Thoracic aorta (tissue), 2 donors: ENCODE results near the gene PHF21B. TPM values are rescaled to one million over a fixed set of nuclear protein-coding genes. Genes with fewer than 3 reads are reported as not detected.

Source experiments
- ATAC-seq: fragments of 150-250 bp; one replicate; pipeline ENCODE4 v1.8.0; 2017; ENCODE audit warnings: low read depth; ENCODE audit not compliant: insufficient number of reproducible peaks, low FRiP score
- DNase-seq: peaks from one replicate; pipeline ENCODE4 v3.0.0-alpha.2; 2020; ENCODE audit warnings: low spot score
- H3K27ac ChIP-seq, 2 donors: fragments of 200-600 bp; sonication (generic); 1 replicate in 1 of 2; 2 replicates in 1 of 2; pipeline ENCODE4 v1.5.1; 2016; ENCODE audit warnings: mild to moderate bottlenecking in 2 of 2, moderate library complexity in 2 of 2
- H3K27me3 ChIP-seq: fragments of 200-600 bp; sonication (generic); replicated peaks from 2 replicates; pipeline ENCODE4 v1.6.0; 2016; ENCODE audit warnings: mild to moderate bottlenecking; ENCODE audit not compliant: insufficient read depth
- H3K36me3 ChIP-seq: fragments of 200-600 bp; sonication (generic); one replicate; pipeline ENCODE4 v1.5.1; 2016
- H3K4me1 ChIP-seq, 2 donors: fragments of 200-600 bp; sonication (generic); 1 replicate in 1 of 2; 2 replicates in 1 of 2; pipeline versions ENCODE4 v1.5.1 to v1.6.0; 2016; ENCODE audit warnings: low read depth in 2 of 2, mild to moderate bottlenecking in 1 of 2; ENCODE audit not compliant: control insufficient read depth in 1 of 2
- H3K4me3 ChIP-seq: fragments of 200-600 bp; sonication (generic); 2 replicates; pipeline ENCODE4 v1.5.1; 2016; ENCODE audit warnings: mild to moderate bottlenecking
- H3K9me3 ChIP-seq: fragments of 200-600 bp; sonication (generic); 2 replicates; pipeline ENCODE4 v1.5.1; 2016
- total RNA-seq, 2 donors: library from RNA; depleted of rRNA; stranded (reverse); fragments of >200 nt; gene quantifications; one replicate each; pipeline versions ENCODE4 v1.1.0 to v1.2.3, GENCODE V29; 2016
- TF ChIP-seq, protein P1 (sequence below): fragments of 200-600 bp; sonication (generic); IDR thresholded peaks from one replicate; pipeline ENCODE4 v1.5.1; 2019; ENCODE audit warnings: antibody characterized with exemption

PHF21B gene
- total RNA-seq, 2 donors from 2014 or later = 2.1 TPM; not detected in 1

DNA sequence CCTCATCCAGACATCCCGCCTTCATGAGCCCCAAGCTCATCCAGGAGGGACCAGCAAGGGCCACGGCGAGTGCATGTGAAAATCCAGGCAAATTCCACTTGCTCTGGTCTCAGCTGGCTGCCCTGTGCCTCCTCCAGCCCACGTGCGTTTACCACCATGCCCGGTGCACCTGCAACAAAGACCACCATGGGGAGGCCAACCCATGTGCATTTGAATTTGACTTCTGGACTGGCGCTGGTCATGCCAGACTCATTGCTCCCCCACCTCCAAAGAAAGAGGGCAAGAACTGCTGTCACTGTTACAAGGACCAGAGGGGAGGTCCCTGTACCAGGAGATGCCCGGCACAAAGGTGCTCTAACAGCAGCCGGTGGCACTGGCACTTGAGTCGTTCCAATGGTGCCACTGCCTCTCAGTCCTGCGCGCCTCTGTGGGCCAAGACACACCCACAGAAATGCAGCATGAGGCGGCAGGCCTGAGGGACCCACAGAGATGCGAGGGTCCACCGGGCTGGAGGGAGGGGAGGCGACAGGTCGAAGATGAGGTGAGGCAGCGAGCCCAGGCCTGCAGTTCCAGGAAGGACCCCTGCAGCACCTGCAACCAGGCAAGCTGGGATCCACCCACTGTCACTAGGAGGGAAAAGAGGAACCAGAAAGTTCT is 80.3 kb downstream of the PHF21B start:
- H3K36me3 ChIP-seq = no peaks in the 10 kb centered on the region
- DNase-seq = no peak
- no peaks in the 10 kb centered on the region for H3K27me3 ChIP-seq

DNA sequence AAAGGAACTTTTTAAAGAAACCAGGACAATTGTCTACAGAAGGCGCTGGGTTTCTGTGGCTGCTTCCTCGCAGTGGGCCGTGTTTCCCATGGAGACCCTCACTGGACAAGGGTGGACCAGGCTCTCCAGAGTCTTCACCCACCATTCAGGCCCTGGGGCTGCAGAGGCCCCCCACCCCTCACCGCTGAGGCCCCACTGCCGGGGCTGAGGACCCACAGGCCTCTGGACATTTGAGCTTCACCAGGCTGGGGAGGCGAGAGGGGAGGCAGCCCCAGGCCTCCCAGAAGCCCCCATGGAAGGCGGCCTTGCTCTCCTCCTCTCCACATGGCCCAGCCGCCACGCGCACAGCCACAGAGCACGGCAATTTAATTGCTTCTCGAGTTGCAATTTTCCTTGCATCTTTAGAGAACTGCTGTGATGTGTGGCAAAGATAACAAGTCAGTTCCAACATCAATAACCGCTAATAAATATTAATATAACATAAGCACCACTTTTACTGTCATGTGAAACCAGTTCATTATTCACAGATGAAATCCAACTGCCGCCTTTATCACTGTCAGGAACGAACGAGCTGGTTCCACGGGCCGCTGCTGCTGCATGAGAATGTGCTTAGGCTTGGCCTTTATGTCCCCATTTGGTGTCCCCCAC is 81.0 kb downstream of the PHF21B start:
- DNase-seq (no peak), ATAC-seq (no peak)
- no peaks in the 10 kb centered on the region for H3K9me3 ChIP-seq
- H3K27me3 ChIP-seq = no peaks in the 10 kb centered on the region
- no peaks in the 10 kb centered on the region for H3K36me3 ChIP-seq
- no peaks in the 10 kb centered on the region for H3K4me1 ChIP-seq
- H3K27ac ChIP-seq = no peak overlapping the region
- TF ChIP-seq, protein P1, sequence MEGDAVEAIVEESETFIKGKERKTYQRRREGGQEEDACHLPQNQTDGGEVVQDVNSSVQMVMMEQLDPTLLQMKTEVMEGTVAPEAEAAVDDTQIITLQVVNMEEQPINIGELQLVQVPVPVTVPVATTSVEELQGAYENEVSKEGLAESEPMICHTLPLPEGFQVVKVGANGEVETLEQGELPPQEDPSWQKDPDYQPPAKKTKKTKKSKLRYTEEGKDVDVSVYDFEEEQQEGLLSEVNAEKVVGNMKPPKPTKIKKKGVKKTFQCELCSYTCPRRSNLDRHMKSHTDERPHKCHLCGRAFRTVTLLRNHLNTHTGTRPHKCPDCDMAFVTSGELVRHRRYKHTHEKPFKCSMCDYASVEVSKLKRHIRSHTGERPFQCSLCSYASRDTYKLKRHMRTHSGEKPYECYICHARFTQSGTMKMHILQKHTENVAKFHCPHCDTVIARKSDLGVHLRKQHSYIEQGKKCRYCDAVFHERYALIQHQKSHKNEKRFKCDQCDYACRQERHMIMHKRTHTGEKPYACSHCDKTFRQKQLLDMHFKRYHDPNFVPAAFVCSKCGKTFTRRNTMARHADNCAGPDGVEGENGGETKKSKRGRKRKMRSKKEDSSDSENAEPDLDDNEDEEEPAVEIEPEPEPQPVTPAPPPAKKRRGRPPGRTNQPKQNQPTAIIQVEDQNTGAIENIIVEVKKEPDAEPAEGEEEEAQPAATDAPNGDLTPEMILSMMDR = no peak
- no peak overlapping the region for H3K4me3 ChIP-seq

More for the DNA sequence above, 80.3 kb downstream of the PHF21B start:
- Histone ChIP-seq H3K27ac (no peak overlapping the region), H3K4me3 (no peak overlapping the region), H3K9me3 (no peaks in the 10 kb centered on the region), H3K4me1 (no peaks in the 10 kb centered on the region)
- ATAC-seq = no peak
- TF ChIP-seq, protein P1 = no peak

DNA sequence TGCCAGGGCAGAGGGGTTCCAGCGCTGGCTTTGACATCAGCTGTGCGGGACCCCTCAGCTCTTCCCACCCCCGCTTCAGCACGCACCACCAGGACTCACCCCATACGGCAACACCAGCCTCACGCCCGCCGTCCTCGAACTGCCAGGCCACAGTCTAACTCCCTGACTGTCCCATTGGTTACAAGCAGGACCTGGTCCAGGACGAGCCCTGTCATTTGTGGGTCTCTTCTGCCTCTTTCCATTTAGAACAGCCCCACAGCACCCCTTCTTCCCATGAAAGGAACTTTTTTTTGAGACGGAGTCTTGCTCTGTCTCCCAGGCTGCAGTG is 81.7 kb downstream of the PHF21B start:
- no peaks in the 10 kb centered on the region for H3K4me1 ChIP-seq
- H3K27me3 ChIP-seq = no peaks in the 10 kb centered on the region
- no peak overlapping the region for H3K4me3 ChIP-seq
- DNase-seq (no peak), ATAC-seq (no peak)
- TF ChIP-seq, protein P1 = no peak
- no peaks in the 10 kb centered on the region for H3K9me3 ChIP-seq
- no peaks in the 10 kb centered on the region for H3K36me3 ChIP-seq
- no peak overlapping the region for H3K27ac ChIP-seq

DNA sequence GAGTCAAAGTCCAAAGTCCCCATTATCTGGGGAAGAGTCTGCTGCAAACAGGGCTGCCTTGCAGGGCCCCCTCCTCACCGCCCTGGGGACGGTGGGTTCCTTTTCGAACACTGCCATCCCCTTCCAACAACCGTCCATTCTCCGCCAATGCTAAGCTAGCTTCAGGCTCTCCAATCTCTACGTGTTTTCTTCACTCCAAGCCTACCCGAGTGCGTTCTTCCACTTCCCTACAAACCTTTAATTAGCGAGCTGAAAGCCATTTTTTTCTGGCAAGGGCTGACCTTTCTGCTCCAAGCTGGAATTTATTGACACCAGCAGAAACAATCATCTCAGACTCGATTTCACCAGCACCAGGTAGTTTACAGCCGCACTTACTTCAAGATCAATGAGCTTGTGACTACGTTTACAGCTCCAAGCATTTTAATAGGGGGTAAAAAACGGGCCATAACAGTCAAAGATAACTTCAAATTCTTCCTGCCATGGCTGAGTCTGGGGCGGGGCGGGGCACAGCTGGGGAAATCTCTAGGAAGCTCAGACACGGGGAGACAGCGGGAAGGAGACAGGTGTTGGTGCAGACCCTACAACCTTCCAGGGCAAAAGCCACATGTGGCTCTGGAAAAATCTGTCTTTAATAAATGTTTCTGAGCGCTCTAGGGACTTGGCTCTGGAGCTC is 82.2 kb downstream of the PHF21B start:
- Histone ChIP-seq H3K9me3 (no peaks in the 10 kb centered on the region), H3K27me3 (no peaks in the 10 kb centered on the region), H3K4me1 (no peaks in the 10 kb centered on the region), H3K4me3 (no peak overlapping the region), H3K27ac (no peak overlapping the region), H3K36me3 (no peaks in the 10 kb centered on the region)
- ATAC-seq (no peak), DNase-seq (no peak)
- TF ChIP-seq, protein P1 = no peak
